IMR-90 (cell line): Measurements from ENCODE around the gene PTPRN2. TPM values are rescaled to one million over a fixed set of nuclear protein-coding genes. Genes with fewer than 3 reads are reported as not detected.

Experiments used
- ATAC-seq: fragments of 200-7000 bp; cut with Tn5 transposase; 2 replicates; pipeline ENCODE4 v1.9.1; 2020; ENCODE audit warnings: low read depth, mild to moderate bottlenecking, moderate library complexity
- BruUV-seq: library from RNA; stranded (reverse); fragments of 400-500 nt; replicated peaks from 2 replicates; lab custom pipeline; 2021; lab: Mats Ljungman, UMichigan
- CTCF ChIA-PET: fragments of 300-600 bp; formaldehyde crosslinking; extraction: SDS; loops from one replicate; lab custom pipeline; 2021; ENCODE audit warnings: antibody characterized with exemption; lab: Yijun Ruan, JAX
- POLR2A ChIA-PET: fragments of 300-600 bp; sonication (Branson Sonifier 250); formaldehyde crosslinking; loops from one replicate; lab custom pipeline; 2022; ENCODE audit warnings: antibody characterized with exemption; ENCODE audit not compliant: unreplicated experiment; lab: Charles Lee
- DNase-seq: peaks from one replicate; pipeline ENCODE4 v3.0.0; 2013
- H2AFZ ChIP-seq: replicated peaks from 2 replicates; pipeline ENCODE3; 2013; ENCODE audit warnings: low read length, mild to moderate bottlenecking; ENCODE audit not compliant: poor library complexity
- H2AK5ac ChIP-seq: 2 replicates; pipeline ENCODE4 v1.6.1; 2013; ENCODE audit warnings: low read depth, low read length, inconsistent platforms
- H2AK9ac ChIP-seq: replicated peaks from 2 replicates; pipeline ENCODE3; 2013; ENCODE audit warnings: mild to moderate bottlenecking, low read depth, low read length, moderate library complexity; ENCODE audit not compliant: poor library complexity
- H2BK120ac ChIP-seq: 2 replicates; pipeline ENCODE4 v1.6.1; 2013; ENCODE audit warnings: low read depth, low read length, inconsistent platforms
- H2BK15ac ChIP-seq: 3 replicates; pipeline ENCODE4 v1.6.1; 2013; ENCODE audit warnings: low read depth, low read length, inconsistent platforms
- H2BK20ac ChIP-seq: 2 replicates; pipeline ENCODE4 v1.6.1; 2013; ENCODE audit warnings: low read depth, mild to moderate bottlenecking, inconsistent platforms, low read length, moderate library complexity
- H2BK5ac ChIP-seq: 2 replicates; pipeline ENCODE4 v1.6.1; 2013; ENCODE audit warnings: mild to moderate bottlenecking, low read depth, low read length, inconsistent platforms; ENCODE audit not compliant: poor library complexity, severe bottlenecking
- H3K14ac ChIP-seq: replicated peaks from 2 replicates; pipeline ENCODE4 v1.6.1; 2013; ENCODE audit warnings: low read depth, low read length, inconsistent platforms
- H3K18ac ChIP-seq: 2 replicates; pipeline ENCODE4 v1.6.1; 2013; ENCODE audit warnings: low read depth, low read length, control low read depth
- H3K23ac ChIP-seq: 2 replicates; pipeline ENCODE4 v1.6.1; 2013; ENCODE audit warnings: low read depth, low read length, inconsistent platforms
- H3K27ac ChIP-seq: 2 replicates; pipeline ENCODE4 v1.5.1; 2013; ENCODE audit warnings: mild to moderate bottlenecking, control low read depth, low read length; ENCODE audit not compliant: insufficient read depth
- H3K27me3 ChIP-seq: 2 replicates; pipeline ENCODE4 v1.6.1; 2013; ENCODE audit warnings: low read length; ENCODE audit not compliant: control insufficient read depth, insufficient read depth
- H3K36me3 ChIP-seq: 2 replicates; pipeline ENCODE4 v1.6.1; 2013; ENCODE audit warnings: low read length, mixed read lengths; ENCODE audit not compliant: control insufficient read depth, insufficient read depth
- H3K4ac ChIP-seq: 2 replicates; pipeline ENCODE4 v1.6.1; 2013; ENCODE audit warnings: low read depth, low read length, inconsistent platforms
- H3K4me1 ChIP-seq: 2 replicates; pipeline ENCODE4 v1.6.1; 2013; ENCODE audit warnings: low read length, mixed read lengths; ENCODE audit not compliant: control insufficient read depth, insufficient read depth
- H3K4me2 ChIP-seq: 2 replicates; pipeline ENCODE4 v1.6.1; 2013; ENCODE audit warnings: low read depth, mild to moderate bottlenecking, control low read depth, low read length, moderate library complexity
- H3K4me3 ChIP-seq: 2 replicates; pipeline ENCODE4 v1.5.1; 2013; ENCODE audit warnings: low read depth, mild to moderate bottlenecking, control low read depth, low read length, moderate library complexity; ENCODE audit not compliant: insufficient read depth
- H3K56ac ChIP-seq: 2 replicates; pipeline ENCODE4 v1.6.1; 2013; ENCODE audit warnings: low read length, inconsistent platforms; ENCODE audit not compliant: insufficient read depth; ENCODE audit errors: extremely low read depth
- H3K79me1 ChIP-seq, 2 experiments: 2 replicates each; pipeline ENCODE4 v1.6.1; 2013; ENCODE audit warnings: low read length in 2 of 2, inconsistent platforms in 1 of 2, low read depth in 1 of 2
- H3K9ac ChIP-seq: 2 replicates; pipeline ENCODE4 v1.6.1; 2013; ENCODE audit warnings: low read depth, low read length, control low read depth
- H3K9me1 ChIP-seq: 2 replicates; pipeline ENCODE4 v1.6.1; 2013; ENCODE audit warnings: low read length, inconsistent platforms; ENCODE audit not compliant: insufficient read depth
- H3K9me3 ChIP-seq: 2 replicates; pipeline ENCODE4 v1.6.1; 2013; ENCODE audit warnings: low read length; ENCODE audit not compliant: control insufficient read depth, insufficient read depth
- H4K20me1 ChIP-seq: 2 replicates; pipeline ENCODE4 v1.6.1; 2013; ENCODE audit warnings: low read length, inconsistent platforms; ENCODE audit not compliant: insufficient read depth
- H4K5ac ChIP-seq: 2 replicates; pipeline ENCODE4 v1.6.1; 2013; ENCODE audit warnings: mild to moderate bottlenecking, low read depth, low read length, control low read depth
- H4K8ac ChIP-seq, 2 experiments: 2 replicates each; pipeline ENCODE4 v1.6.1; 2013; ENCODE audit warnings: low read depth in 2 of 2, low read length in 2 of 2, control low read depth in 1 of 2, inconsistent platforms in 1 of 2
- H4K91ac ChIP-seq: 2 replicates; pipeline ENCODE4 v1.6.1; 2013; ENCODE audit warnings: low read depth, low read length, inconsistent platforms; ENCODE audit not compliant: insufficient read depth
- CEBPB ChIP-seq: IDR thresholded peaks from 2 replicates; pipeline ENCODE4 v1.6.1; 2012; ENCODE audit warnings: low read depth, low read length, improper control_type of control experiment
- CHD1 ChIP-seq: IDR thresholded peaks from 2 replicates; pipeline ENCODE4 v1.6.1; 2012; ENCODE audit warnings: low read depth, low read length, improper control_type of control experiment
- CTCF ChIP-seq: conservative IDR thresholded peaks from 2 replicates; pipeline ENCODE4 v1.5.1; 2012; ENCODE audit warnings: mild to moderate bottlenecking, low read depth, low read length, improper control_type of control experiment
- ELK1 ChIP-seq: fragments of 150-350 bp; IDR thresholded peaks from 2 replicates; pipeline ENCODE4 v1.6.1; 2016; ENCODE audit warnings: low read depth, mild to moderate bottlenecking, low read length, moderate library complexity, borderline replicate concordance
- POLR2A ChIP-seq: IDR thresholded peaks from 2 replicates; pipeline ENCODE4 v1.6.1; 2012; ENCODE audit warnings: mild to moderate bottlenecking, low read depth, low read length
- RAD21 ChIP-seq: IDR thresholded peaks from 2 replicates; pipeline ENCODE4 v1.6.1; 2012; ENCODE audit warnings: low read length, improper control_type of control experiment
- RFX5 ChIP-seq: IDR thresholded peaks from 2 replicates; pipeline ENCODE4 v1.8.0; 2012; ENCODE audit warnings: low read depth, mild to moderate bottlenecking, low read length, moderate library complexity
- USF2 ChIP-seq: fragments of 150-350 bp; IDR thresholded peaks from 2 replicates; pipeline ENCODE4 v1.6.1; 2017; ENCODE audit warnings: mild to moderate bottlenecking, antibody characterized with exemption, low read length, low read depth
- WGBS, 2 experiments: methylation state at CpG; one replicate each; pipeline versions ENCODE4 v1.1.5 to v1.1.7; 2013; ENCODE audit warnings: missing lambda C conversion rate in 2 of 2; ENCODE audit not compliant: insufficient read length in 1 of 2; ENCODE audit errors: extremely low coverage in 2 of 2; 5-methylcytosine and 5-hydroxymethylcytosine counted together
- dilution Hi-C: fragments of 300-500 bp; cut with HindIII; formaldehyde crosslinking; loops from one replicate; pipeline ENCODE4 v1.14.3; 2018; ENCODE audit warnings: low sequenced_read_pairs; ENCODE audit not compliant: unreplicated experiment
- in situ Hi-C: fragments of 300-500 bp; cut with MboI; formaldehyde crosslinking; loops from 3 replicates; pipeline ENCODE4 v1.14.3; 2019; ENCODE audit warnings: low sequenced_read_pairs, inconsistent platforms, mixed read lengths
- intact Hi-C: fragments of 100-400 bp; cut with micrococcal nuclease; formaldehyde crosslinking; loops from 2 replicates; pipeline ENCODE4 v1.10.0; 2022
- polyA plus RNA-seq, 3 experiments: library from polyadenylated mRNA; depleted of rRNA; stranded (reverse); fragments of >200 nt; gene quantifications; 2 replicates each; pipeline ENCODE4 v1.2.3, GENCODE V29; 2012; ENCODE audit warnings: low replicate concordance in 1 of 3
- total RNA-seq: library from RNA; depleted of rRNA; stranded (reverse); fragments of >200 nt; gene quantifications from 2 replicates; pipeline ENCODE4 v1.2.3, GENCODE V29; 2012

Gene PTPRN2
- total and polyA plus RNA-seq, 2 of the 4 experiments (the other 2 are of a cell fraction): 0.03 TPM; not detected in 1

- Histone ChIP-seq H2BK15ac (no peak overlapping the region), H3K9me1 (no peaks in the 10 kb centered on the region), H2AK5ac (no peak overlapping the region), H3K79me1 (no peaks in the 10 kb centered on the region), H3K9ac (no peak overlapping the region), H3K14ac (no peak overlapping the region), H4K20me1 (no peaks in the 10 kb centered on the region), H2BK20ac (no peak overlapping the region), H3K4me1 (no peaks in the 10 kb centered on the region), H3K4me2 (no peak overlapping the region), H2AFZ (no peak overlapping the region), H3K18ac (no peak overlapping the region), H3K23ac (no peak overlapping the region), H4K5ac (no peak overlapping the region), H4K91ac (no peak overlapping the region), H3K56ac (no peak overlapping the region), H2BK120ac (no peak overlapping the region), H2AK9ac (no peak overlapping the region), H3K4me3 (no peak overlapping the region), H3K27me3 (no peaks in the 10 kb centered on the region), H3K27ac (no peak overlapping the region), H3K36me3 (no peaks in the 10 kb centered on the region), H3K4ac (no peak overlapping the region), H4K8ac (no peak overlapping the region), H3K9me3 (peaks cover 52% of the 10 kb centered on the region), H2BK5ac (no peak overlapping the region)
- in situ Hi-C loops (no loop called here), dilution Hi-C loops (no loop called here), intact Hi-C loops (no loop called here)
- CTCF ChIA-PET: no interaction called here
- POLR2A ChIA-PET: no interaction called here
- BruUV-seq: no TSS peak
- no peak for TF ChIP-seq USF2
- no peak for TF ChIP-seq CHD1
- no peak for TF ChIP-seq RAD21
- no peak for TF ChIP-seq POLR2A
- TF ChIP-seq RFX5: no peak
- TF ChIP-seq CTCF: no peak
- TF ChIP-seq ELK1: no peak
- TF ChIP-seq CEBPB: no peak
- no peak for DNase-seq
- 72% methylated on average over 11 of the region's 30 CpGs; no CpG with 5 or more reads in 1 of the 2 experiments for WGBS, 2 experiments
- ATAC-seq: no peak
Measured at GRCh38 chr7:158357106-158357897, 230.3 kb downstream of the PTPRN2 start.
